GM23338 (cell line): Measurements from ENCODE around the gene CFAP157. TPM values are rescaled to one million over a fixed set of nuclear protein-coding genes. Genes with fewer than 3 reads are reported as not detected.

Experiments used
- ATAC-seq: fragments of 200-7000 bp; cut with Tn5 transposase; 3 replicates; pipeline ENCODE4 v1.9.1; 2020
- DNase-seq: peaks from one replicate; pipeline ENCODE4 v3.0.0-alpha.2; 2015; ENCODE audit warnings: low spot score
- H2AFZ ChIP-seq: fragments of 200-600 bp; sonication (generic); 2 replicates; pipeline ENCODE4 v1.8.0; 2016; ENCODE audit warnings: antibody characterized with exemption, mild to moderate bottlenecking, moderate library complexity
- H3F3A ChIP-seq: fragments of 200-600 bp; sonication (generic); replicated peaks from 2 replicates; pipeline ENCODE4 v1.8.0; 2017; ENCODE audit warnings: antibody characterized with exemption, mixed run types, low read depth
- H3K27ac ChIP-seq: fragments of 200-600 bp; sonication (generic); 2 replicates; pipeline ENCODE4 v1.6.1; 2016; ENCODE audit warnings: low read depth
- H3K27me3 ChIP-seq: fragments of 200-600 bp; sonication (generic); 2 replicates; pipeline ENCODE4 v1.8.0; 2016; ENCODE audit warnings: mild to moderate bottlenecking, mixed run types, moderate library complexity; ENCODE audit not compliant: insufficient read depth
- H3K36me3 ChIP-seq: fragments of 200-600 bp; sonication (generic); 2 replicates; pipeline ENCODE4 v1.8.0; 2016; ENCODE audit warnings: mild to moderate bottlenecking; ENCODE audit not compliant: insufficient read depth
- H3K4me1 ChIP-seq: fragments of 200-600 bp; sonication (generic); 2 replicates; pipeline ENCODE4 v1.8.0; 2016; ENCODE audit warnings: mild to moderate bottlenecking, moderate library complexity; ENCODE audit not compliant: insufficient read depth
- H3K4me2 ChIP-seq: fragments of 200-600 bp; sonication (generic); 2 replicates; pipeline ENCODE4 v1.7.1; 2017; ENCODE audit warnings: mixed run types
- H3K4me3 ChIP-seq: fragments of 200-600 bp; sonication (generic); 2 replicates; pipeline ENCODE4 v1.6.1; 2016; ENCODE audit warnings: mixed run types
- H3K79me2 ChIP-seq: fragments of 200-600 bp; sonication (generic); replicated peaks from 2 replicates; pipeline ENCODE4 v1.8.0; 2017; ENCODE audit warnings: mild to moderate bottlenecking; ENCODE audit not compliant: insufficient read depth
- H3K9me2 ChIP-seq: fragments of 200-600 bp; sonication (generic); 2 replicates; pipeline ENCODE4 v1.8.0; 2017; ENCODE audit not compliant: insufficient read depth
- H4K20me1 ChIP-seq: fragments of 200-600 bp; sonication (generic); replicated peaks from 2 replicates; pipeline ENCODE4 v1.8.0; 2017; ENCODE audit warnings: mild to moderate bottlenecking; ENCODE audit not compliant: insufficient read depth
- H3K27ac Mint-ChIP-seq: 2 replicates; pipeline ENCODE4 v1.8.0; 2020; ENCODE audit warnings: inconsistent platforms, mild to moderate bottlenecking, moderate library complexity, mixed read lengths
- H3K27me3 Mint-ChIP-seq: 3 replicates; pipeline ENCODE4 v1.8.0; 2022; ENCODE audit warnings: low read depth, mild to moderate bottlenecking, moderate library complexity, mixed read lengths, inconsistent platforms; ENCODE audit not compliant: insufficient read depth, poor library complexity
- H3K36me3 Mint-ChIP-seq: 3 replicates; pipeline ENCODE4 v1.8.0; 2021; ENCODE audit warnings: low read depth, mild to moderate bottlenecking, inconsistent platforms, moderate library complexity, mixed read lengths
- H3K4me1 Mint-ChIP-seq: 3 replicates; pipeline ENCODE4 v1.8.0; 2020; ENCODE audit warnings: mild to moderate bottlenecking, inconsistent platforms, mixed read lengths
- H3K4me3 Mint-ChIP-seq: 3 replicates; pipeline ENCODE4 v1.8.0; 2021; ENCODE audit warnings: moderate library complexity, mild to moderate bottlenecking, inconsistent platforms, mixed read lengths
- H3K9me3 Mint-ChIP-seq: 3 replicates; pipeline ENCODE4 v1.8.0; 2020; ENCODE audit warnings: moderate library complexity, mild to moderate bottlenecking, inconsistent platforms, mixed read lengths
- CREB1 ChIP-seq: fragments of 250-450 bp; sonication (Bioruptor Pico); IDR thresholded peaks from 2 replicates; pipeline ENCODE4 v1.5.0; 2020; ENCODE audit warnings: low read depth, mild to moderate bottlenecking, moderate library complexity
- EZH2 ChIP-seq: fragments of 200-600 bp; sonication (generic); IDR thresholded peaks from one replicate; pipeline ENCODE4 v1.8.0; 2017; ENCODE audit warnings: antibody characterized with exemption, mild to moderate bottlenecking, low read depth; ENCODE audit not compliant: unreplicated experiment
- EZH2phosphoT487 ChIP-seq: fragments of 200-600 bp; sonication (generic); IDR thresholded peaks from one replicate; pipeline ENCODE4 v1.8.1; 2018; ENCODE audit warnings: antibody characterized with exemption; ENCODE audit not compliant: unreplicated experiment
- JUNB ChIP-seq: IDR thresholded peaks from one replicate; pipeline ENCODE4 v1.6.1; 2016; ENCODE audit warnings: antibody characterized with exemption; ENCODE audit not compliant: unreplicated experiment
- NANOG ChIP-seq: IDR thresholded peaks from 2 replicates; pipeline ENCODE4 v1.6.1; 2016; ENCODE audit warnings: antibody characterized with exemption, borderline replicate concordance
- STAT1 ChIP-seq: IDR thresholded peaks from one replicate; pipeline ENCODE4 v1.6.1; 2016; ENCODE audit warnings: antibody characterized with exemption; ENCODE audit not compliant: unreplicated experiment
- ZNF114 ChIP-seq: fragments of 250-450 bp; sonication (Bioruptor Pico); IDR thresholded peaks from 2 replicates; pipeline ENCODE4 v1.5.0; 2020; ENCODE audit warnings: mild to moderate bottlenecking, moderate library complexity
- ZNF331 ChIP-seq: fragments of 250-450 bp; sonication (Bioruptor Pico); IDR thresholded peaks from 2 replicates; pipeline ENCODE4 v1.5.0; 2020; ENCODE audit warnings: low read depth, mild to moderate bottlenecking, moderate library complexity
- polyA plus RNA-seq: library from polyadenylated mRNA; unstranded; fragments of >200 nt; fragmentation: Nextera tagmentation; extraction: Ambion mirVana; gene quantifications from 2 replicates; pipeline ENCODE4 v1.2.1, GENCODE V29; 2016
- total RNA-seq: library from RNA; depleted of rRNA; stranded (reverse); fragments of >200 nt; shearing (Covaris generic); gene quantifications from 2 replicates; pipeline ENCODE4 v1.2.3, GENCODE V29; 2014
- TF ChIP-seq, protein P1 (sequence below), 2 experiments: fragments of 200-600 bp in 1 of 2; sonication (generic) in 1 of 2; conservative IDR thresholded peaks; 2 replicates each; pipeline versions ENCODE4 v1.5.1 to v1.6.1; 2016 to 2017; ENCODE audit warnings: antibody characterized with exemption in 2 of 2, low read depth in 2 of 2, mild to moderate bottlenecking in 2 of 2, moderate library complexity in 1 of 2
- TF ChIP-seq, protein P2 (sequence below): IDR thresholded peaks from one replicate; pipeline ENCODE4 v1.6.1; 2018; ENCODE audit warnings: antibody characterized with exemption; ENCODE audit not compliant: unreplicated experiment

Gene CFAP157
- total and polyA plus RNA-seq, 2 experiments from 2014 or later, result 0.17 to 0.55 TPM

- 0 out of 2 replicates have a peak, but pooled peaks cover 5% of the 10 kb centered on the region for H3F3A ChIP-seq
- no peak for DNase-seq
- no peak overlapping the region for H3K27ac Mint-ChIP-seq
- H3K36me3 Mint-ChIP-seq, result no peaks in the 10 kb centered on the region; the same call in 2 of the 3 replicates
- peaks cover 5% of the 10 kb centered on the region; the same call in 1 of the 2 replicates for H3K4me1 ChIP-seq
- no peaks in the 10 kb centered on the region for H3K27me3 ChIP-seq
- TF ChIP-seq EZH2phosphoT487, result no peak
- TF ChIP-seq STAT1, result no peak
- TF ChIP-seq JUNB, result no peak
- TF ChIP-seq, protein P1, sequence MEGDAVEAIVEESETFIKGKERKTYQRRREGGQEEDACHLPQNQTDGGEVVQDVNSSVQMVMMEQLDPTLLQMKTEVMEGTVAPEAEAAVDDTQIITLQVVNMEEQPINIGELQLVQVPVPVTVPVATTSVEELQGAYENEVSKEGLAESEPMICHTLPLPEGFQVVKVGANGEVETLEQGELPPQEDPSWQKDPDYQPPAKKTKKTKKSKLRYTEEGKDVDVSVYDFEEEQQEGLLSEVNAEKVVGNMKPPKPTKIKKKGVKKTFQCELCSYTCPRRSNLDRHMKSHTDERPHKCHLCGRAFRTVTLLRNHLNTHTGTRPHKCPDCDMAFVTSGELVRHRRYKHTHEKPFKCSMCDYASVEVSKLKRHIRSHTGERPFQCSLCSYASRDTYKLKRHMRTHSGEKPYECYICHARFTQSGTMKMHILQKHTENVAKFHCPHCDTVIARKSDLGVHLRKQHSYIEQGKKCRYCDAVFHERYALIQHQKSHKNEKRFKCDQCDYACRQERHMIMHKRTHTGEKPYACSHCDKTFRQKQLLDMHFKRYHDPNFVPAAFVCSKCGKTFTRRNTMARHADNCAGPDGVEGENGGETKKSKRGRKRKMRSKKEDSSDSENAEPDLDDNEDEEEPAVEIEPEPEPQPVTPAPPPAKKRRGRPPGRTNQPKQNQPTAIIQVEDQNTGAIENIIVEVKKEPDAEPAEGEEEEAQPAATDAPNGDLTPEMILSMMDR (conservative IDR thresholded peaks at IDR 0.05; ENCODE audit: low read depth in 2 of 2), result no peak
- no peak for TF ChIP-seq EZH2
- no peak for TF ChIP-seq CREB1 (CRISPR knock-in tag)
- no peak for TF ChIP-seq ZNF331 (CRISPR knock-in tag)
- TF ChIP-seq, protein P2, sequence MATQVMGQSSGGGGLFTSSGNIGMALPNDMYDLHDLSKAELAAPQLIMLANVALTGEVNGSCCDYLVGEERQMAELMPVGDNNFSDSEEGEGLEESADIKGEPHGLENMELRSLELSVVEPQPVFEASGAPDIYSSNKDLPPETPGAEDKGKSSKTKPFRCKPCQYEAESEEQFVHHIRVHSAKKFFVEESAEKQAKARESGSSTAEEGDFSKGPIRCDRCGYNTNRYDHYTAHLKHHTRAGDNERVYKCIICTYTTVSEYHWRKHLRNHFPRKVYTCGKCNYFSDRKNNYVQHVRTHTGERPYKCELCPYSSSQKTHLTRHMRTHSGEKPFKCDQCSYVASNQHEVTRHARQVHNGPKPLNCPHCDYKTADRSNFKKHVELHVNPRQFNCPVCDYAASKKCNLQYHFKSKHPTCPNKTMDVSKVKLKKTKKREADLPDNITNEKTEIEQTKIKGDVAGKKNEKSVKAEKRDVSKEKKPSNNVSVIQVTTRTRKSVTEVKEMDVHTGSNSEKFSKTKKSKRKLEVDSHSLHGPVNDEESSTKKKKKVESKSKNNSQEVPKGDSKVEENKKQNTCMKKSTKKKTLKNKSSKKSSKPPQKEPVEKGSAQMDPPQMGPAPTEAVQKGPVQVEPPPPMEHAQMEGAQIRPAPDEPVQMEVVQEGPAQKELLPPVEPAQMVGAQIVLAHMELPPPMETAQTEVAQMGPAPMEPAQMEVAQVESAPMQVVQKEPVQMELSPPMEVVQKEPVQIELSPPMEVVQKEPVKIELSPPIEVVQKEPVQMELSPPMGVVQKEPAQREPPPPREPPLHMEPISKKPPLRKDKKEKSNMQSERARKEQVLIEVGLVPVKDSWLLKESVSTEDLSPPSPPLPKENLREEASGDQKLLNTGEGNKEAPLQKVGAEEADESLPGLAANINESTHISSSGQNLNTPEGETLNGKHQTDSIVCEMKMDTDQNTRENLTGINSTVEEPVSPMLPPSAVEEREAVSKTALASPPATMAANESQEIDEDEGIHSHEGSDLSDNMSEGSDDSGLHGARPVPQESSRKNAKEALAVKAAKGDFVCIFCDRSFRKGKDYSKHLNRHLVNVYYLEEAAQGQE, result no peak
- no peak for TF ChIP-seq ZNF114
- TF ChIP-seq NANOG, result no peak
- no peaks in the 10 kb centered on the region for H4K20me1 ChIP-seq
- ATAC-seq, result no peak
- H3K4me3 ChIP-seq, result no peak overlapping the region
- H3K4me3 Mint-ChIP-seq, result no peak overlapping the region
- H3K4me2 ChIP-seq, result peak overlapping the region; percentile 43; the same call in 1 of the 2 replicates
- peaks cover 17% of the 10 kb centered on the region for H3K4me1 Mint-ChIP-seq
- H3K36me3 ChIP-seq, result no peaks in the 10 kb centered on the region
- H3K27ac ChIP-seq, result no peak overlapping the region
- no peaks in the 10 kb centered on the region for H3K79me2 ChIP-seq
- H3K9me2 ChIP-seq, result no peaks in the 10 kb centered on the region
- peaks cover 6% of the 10 kb centered on the region for H3K27me3 Mint-ChIP-seq
- H2AFZ ChIP-seq, result no peak overlapping the region
- peaks cover 4% of the 10 kb centered on the region; the same call in 2 of the 3 replicates for H3K9me3 Mint-ChIP-seq
These were observed 1.0 kb upstream of the CFAP157 start for GRCh38 chr9:127705577-127706379.
